GM12878 (cell line): ENCODE measurements around the gene PRSS57. TPM values are rescaled to one million over a fixed set of nuclear protein-coding genes. Genes with fewer than 3 reads are reported as not detected.

ENCODE experiments used
- ATF3 ChIP-seq: IDR thresholded peaks from 2 replicates; pipeline ENCODE4 v1.6.1; 2011; ENCODE audit warnings: low read depth, mild to moderate bottlenecking, low read length, moderate library complexity, borderline replicate concordance; ENCODE audit errors: extremely low read depth
- BCL3 ChIP-seq: IDR thresholded peaks from 2 replicates; pipeline ENCODE4 v1.6.1; 2011; ENCODE audit warnings: borderline replicate concordance, low read depth, mild to moderate bottlenecking, moderate library complexity, low read length; ENCODE audit not compliant: insufficient read depth, poor library complexity, severe bottlenecking
- CBFB ChIP-seq: IDR thresholded peaks from 2 replicates; pipeline ENCODE4 v1.6.1; 2016; ENCODE audit warnings: antibody characterized with exemption, low read depth
- JUNB ChIP-seq: IDR thresholded peaks from 2 replicates; pipeline ENCODE4 v1.6.1; 2016; ENCODE audit warnings: antibody characterized with exemption, mild to moderate bottlenecking
- MAX ChIP-seq: IDR thresholded peaks from 2 replicates; pipeline ENCODE4 v1.6.1; 2012; ENCODE audit warnings: low read depth, low read length, improper control_type of control experiment
- PKNOX1 ChIP-seq: fragments of 450-650 bp; IDR thresholded peaks from 2 replicates; pipeline ENCODE4 v1.6.1; 2016; ENCODE audit warnings: mild to moderate bottlenecking
- PRDM15 ChIP-seq: fragments of 450-650 bp; formaldehyde crosslinking; IDR thresholded peaks from 2 replicates; pipeline ENCODE4 v1.4.0; 2020; ENCODE audit warnings: mild to moderate bottlenecking, moderate library complexity
- SUZ12 ChIP-seq: fragments of 200-600 bp; sonication (generic); IDR thresholded peaks from one replicate; pipeline ENCODE4 v1.6.1; 2018; ENCODE audit warnings: antibody characterized with exemption, mild to moderate bottlenecking; ENCODE audit not compliant: unreplicated experiment
- ZNF687 ChIP-seq: fragments of 450-650 bp; IDR thresholded peaks from 2 replicates; pipeline ENCODE4 v1.6.1; 2017; ENCODE audit warnings: mild to moderate bottlenecking, moderate library complexity
- polyA plus RNA-seq, 11 experiments: library from polyadenylated mRNA; depleted of rRNA in 4 of 11; unstranded in 6 of 11; stranded (reverse) in 5 of 11; fragments of >200 nt; fragmentation: Nextera tagmentation in 4 of 11; fragmentation: Illumina TruSeq in 1 of 11; extraction: Ambion mirVana in 4 of 11; extraction: Trizol in 1 of 11; gene quantifications; 1 replicate in 1 of 11; 2 replicates in 10 of 11; pipeline versions ENCODE4 v1.2.1 to v1.2.3, GENCODE V29; 2011 to 2016; ENCODE audit warnings: inconsistent platforms in 2 of 11, missing spikeins in 2 of 11, low read depth in 1 of 11
- total RNA-seq, 4 experiments: library from RNA; depleted of rRNA in 3 of 4; stranded (reverse); fragments of >200 nt in 3 of 4; fragmentation: Illumina TruSeq in 1 of 4; extraction: Trizol in 1 of 4; gene quantifications; 2 replicates each; pipeline versions ENCODE4 v1.2.1 to v1.2.3, GENCODE V29; 2013 to 2021

PRSS57 gene
- total and polyA plus RNA-seq, 10 of the 15 experiments (the other 5 are each of a cell fraction or from before 2014, with no cell fraction given): not detected

GRCh38 chr19:739998-740715 lies 44.9 kb upstream of the PRSS57 start (continued):
- TF ChIP-seq PRDM15 (CRISPR knock-in tag) (no peak), CBFB (no peak), SUZ12 (no peak), PKNOX1 (no peak), ATF3 (no peak), MAX (no peak), BCL3 (no peak), ZNF687 (no peak), JUNB (no peak)
